Omental fat pad (tissue), 4 donors: ENCODE results near the gene PAPSS2. TPM values are rescaled to one million over a fixed set of nuclear protein-coding genes. Genes with fewer than 3 reads are reported as not detected.

ENCODE experiments used
- ATAC-seq: fragments of 150-250 bp; one replicate; pipeline ENCODE4 v1.9.1; 2016; ENCODE audit warnings: mild to moderate bottlenecking, moderate library complexity; ENCODE audit not compliant: low FRiP score
- DNase-seq: peaks from one replicate; pipeline ENCODE4 v3.0.0-alpha.2; 2019; ENCODE audit warnings: low spot score
- CTCF ChIP-seq, 3 donors: fragments of 450-650 bp; IDR thresholded peaks; one replicate each; pipeline ENCODE4 v1.5.1; 2016 to 2017; ENCODE audit warnings: antibody characterized with exemption in 3 of 3, mild to moderate bottlenecking in 3 of 3, moderate library complexity in 2 of 3
- total RNA-seq, 4 donors: library from RNA; depleted of rRNA; stranded (reverse); fragments of >200 nt; gene quantifications; one replicate each; pipeline ENCODE4 v1.1.0, GENCODE V29; 2016

The PAPSS2 gene
- total RNA-seq, 4 donors from 2014 or later: 57.1 to 101 (median 67.0) TPM

GRCh38 chr10:87694011-87694794, 34.5 kb downstream of the PAPSS2 start:
- DNase-seq: no peak
- no peak for TF ChIP-seq CTCF (IDR thresholded peaks at IDR 0.05)
- no peak for ATAC-seq

GRCh38 chr10:87695074-87695473, 35.4 kb downstream of the PAPSS2 start:
- ATAC-seq (no peak), DNase-seq (no peak)
- no peak for TF ChIP-seq CTCF (IDR thresholded peaks at IDR 0.05)

GRCh38 chr10:87696922-87697745, 37.5 kb downstream of the PAPSS2 start:
- ATAC-seq (no peak), DNase-seq (no peak)
- no peak for TF ChIP-seq CTCF (IDR thresholded peaks at IDR 0.05)

GRCh38 chr10:87700031-87700796, 40.5 kb downstream of the PAPSS2 start:
- TF ChIP-seq CTCF (IDR thresholded peaks at IDR 0.05): no peak
- ATAC-seq (peak; percentile 62), DNase-seq (no peak)

- TF ChIP-seq CTCF (IDR thresholded peaks at IDR 0.05): no peak
- no peak for DNase-seq
- ATAC-seq: no peak
Observed at GRCh38 chr10:87702260-87702972, 42.7 kb downstream of the PAPSS2 start.

- TF ChIP-seq CTCF (IDR thresholded peaks at IDR 0.05): no peak
- no peak for ATAC-seq
- DNase-seq: no peak
Observed at GRCh38 chr10:87702973-87703294, 43.3 kb downstream of the PAPSS2 start.
